ENCODE measurements around the gene ATP5PO. TPM values are rescaled to one million over a fixed set of nuclear protein-coding genes. Genes with fewer than 3 reads are reported as not detected.
"Not testable (repeated sequence)": the region's sequence is repeated elsewhere in the genome, so short reads cannot be mapped to it uniquely, and the experiment has no call there.

ATP5PO gene
- total RNA-seq, 2 experiments from 2014 or later: 208 to 210 TPM

DNA sequence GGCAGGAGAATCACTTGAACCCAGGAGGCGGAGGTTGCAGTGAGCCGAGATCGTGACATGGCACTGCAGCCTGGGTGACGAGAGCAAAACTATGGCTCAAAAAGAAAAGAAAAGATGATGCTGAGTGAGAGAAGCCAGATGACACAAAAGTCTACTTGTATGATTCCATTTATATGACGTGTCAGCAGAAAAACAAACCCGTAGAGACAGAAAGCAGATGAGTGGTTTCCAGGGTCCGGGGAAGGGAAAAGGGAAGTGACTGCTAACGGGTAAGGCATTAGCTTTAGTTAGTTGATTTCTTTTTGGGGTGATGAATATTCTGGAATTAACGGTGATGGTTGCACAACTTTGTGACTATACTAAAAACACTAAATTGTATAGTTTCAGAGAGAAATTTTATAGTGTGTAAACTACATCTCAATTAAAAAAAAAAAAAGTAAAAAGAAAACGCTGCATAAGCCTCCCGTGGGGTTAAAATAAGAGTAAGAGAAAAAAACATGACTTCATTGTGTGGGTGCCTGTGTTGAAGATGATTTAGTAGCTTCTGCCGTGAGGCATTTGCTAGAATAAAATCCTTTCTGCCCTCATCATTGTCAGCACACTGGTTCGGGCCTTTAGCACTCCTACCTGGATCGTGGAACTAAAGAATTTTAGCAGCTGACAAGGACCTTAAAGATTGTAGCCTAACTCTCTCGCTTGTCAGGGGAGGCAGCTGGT lies 24.7 kb upstream of the ATP5PO start:
- Mint-ChIP-seq H3K9me3 (peaks cover 11% of the 10 kb centered on the region), H3K27ac (peak overlapping the region; percentile 75), H3K4me1 (ENCODE audit: low read depth) (peaks cover 73% of the 10 kb centered on the region), H3K27me3 (no peaks in the 10 kb centered on the region), H3K36me3 (peaks cover 21% of the 10 kb centered on the region), H3K4me3 (no peak overlapping the region)
- ChIA-PET POLR2A (interaction anchor here (1.2 to 9.6 kb wide), 2 partner anchors 8 to 36 kb away, joined by 7 to 128 read pairs; no protein-coding TSS in a partner anchor), CTCF (interaction anchor here (4.3 kb wide), 1 partner anchor 16 kb away, joined by 38 read pairs; no protein-coding TSS in a partner anchor)
- intact Hi-C loops (cut with micrococcal nuclease): no loop called here
- DNase-seq: peak; percentile 46

DNA sequence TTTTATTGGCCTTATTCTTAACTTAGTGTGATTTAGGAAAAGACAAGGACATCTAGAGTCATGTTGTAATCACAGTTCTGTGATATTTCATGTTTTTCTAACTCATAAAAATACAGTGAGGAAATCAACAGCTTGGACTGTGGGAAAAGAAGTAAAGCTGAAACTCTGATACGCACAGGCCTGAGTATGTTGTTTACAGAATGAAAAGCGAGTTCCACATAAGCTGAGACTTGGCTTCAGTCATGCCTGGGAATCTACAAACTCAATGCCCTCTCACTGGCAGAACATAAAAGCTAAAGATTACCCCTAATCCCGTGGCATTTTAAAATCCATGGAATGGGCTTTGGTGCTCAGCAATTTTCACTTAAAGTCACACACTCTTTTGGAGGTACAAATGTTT lies 23.6 kb upstream of the ATP5PO start:
- intact Hi-C loops (cut with micrococcal nuclease): no loop called here
- ChIA-PET POLR2A (interaction anchor here (0.9 to 9.6 kb wide), 3 partner anchors 9 to 48 kb away, joined by 4 to 128 read pairs (median 20); no protein-coding TSS in a partner anchor), CTCF (interaction anchor here (1.4 to 4.3 kb wide), 4 partner anchors 8 to 409 kb away, joined by 4 to 38 read pairs (median 5); no protein-coding TSS in a partner anchor)
- Mint-ChIP-seq H3K27ac (peak overlapping the region; percentile 99), H3K36me3 (peaks cover 11% of the 10 kb centered on the region), H3K27me3 (no peaks in the 10 kb centered on the region), H3K4me3 (no peak overlapping the region), H3K4me1 (ENCODE audit: low read depth) (peaks cover 74% of the 10 kb centered on the region), H3K9me3 (peaks cover under 1% of the 10 kb centered on the region)
- no peak for DNase-seq

DNA sequence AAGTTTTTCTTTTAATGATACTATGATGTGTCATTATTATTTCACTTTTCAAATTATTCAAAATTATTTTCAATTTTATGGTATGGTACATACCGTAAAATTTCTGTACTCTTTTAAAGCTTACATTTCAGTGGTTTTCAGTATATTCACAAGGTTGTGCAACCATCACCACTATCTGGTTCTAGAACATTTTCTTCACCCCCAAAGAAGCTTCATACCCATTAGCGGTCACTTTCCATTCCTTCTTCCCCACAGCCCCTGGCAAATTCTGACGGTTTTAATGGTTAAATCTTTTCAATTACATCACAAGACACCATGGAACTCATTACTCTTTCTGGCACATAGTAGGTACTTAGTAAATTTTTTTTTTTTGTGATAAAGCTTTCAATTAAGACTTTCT lies 22.8 kb upstream of the ATP5PO start:
- H3K27me3 Mint-ChIP-seq: no peaks in the 10 kb centered on the region
- H3K27ac Mint-ChIP-seq: peak overlapping the region; percentile 99
- ChIA-PET CTCF (interaction anchor here (1.4 to 4.3 kb wide), 5 partner anchors 9 to 410 kb away, joined by 4 to 38 read pairs (median 6); no protein-coding TSS in a partner anchor), POLR2A (interaction anchor here (0.6 to 9.6 kb wide), 5 partner anchors 10 to 1084 kb away, joined by 3 to 128 read pairs (median 8); partner anchors contain the start of genes MRPS6 and SLC5A3)
- intact Hi-C loops (cut with micrococcal nuclease): no loop called here
- H3K36me3 Mint-ChIP-seq: peaks cover 7% of the 10 kb centered on the region
- H3K4me3 Mint-ChIP-seq: peak overlapping the region; percentile 26
- no peak for DNase-seq
- no peaks in the 10 kb centered on the region for H3K9me3 Mint-ChIP-seq
- peaks cover 74% of the 10 kb centered on the region for H3K4me1 Mint-ChIP-seq (ENCODE audit: low read depth)

DNA sequence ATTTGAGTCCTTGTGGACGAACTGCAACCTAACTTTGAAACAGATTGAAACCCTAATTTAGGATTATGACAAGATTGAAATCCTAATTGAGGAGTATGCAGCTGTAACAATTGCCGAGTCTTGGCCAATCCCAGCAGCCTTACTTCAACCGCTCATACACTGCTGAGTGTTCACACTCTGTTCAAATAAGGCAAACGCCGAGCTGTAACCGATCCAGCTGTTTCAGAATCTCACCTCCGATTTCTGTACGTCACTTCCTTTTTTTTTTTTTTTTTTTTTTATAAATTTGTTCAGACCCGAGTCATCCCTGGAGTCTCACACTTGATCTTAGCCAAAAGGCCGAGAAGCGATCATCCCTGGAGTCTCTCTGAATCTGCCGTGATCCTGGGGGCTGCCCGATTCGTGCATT lies 22.3 kb upstream of the ATP5PO start:
- POLR2A ChIA-PET: interaction anchor here (0.6 to 9.6 kb wide), 7 partner anchors 11 to 1084 kb away, joined by 3 to 128 read pairs (median 6); partner anchors contain the start of genes MRPS6 and SLC5A3
- Mint-ChIP-seq H3K4me1 (ENCODE audit: low read depth) (peaks cover 76% of the 10 kb centered on the region), H3K27ac (peak overlapping the region; percentile 99), H3K4me3 (peak overlapping the region; percentile 22), H3K27me3 (no peaks in the 10 kb centered on the region), H3K36me3 (peaks cover 11% of the 10 kb centered on the region), H3K9me3 (no peaks in the 10 kb centered on the region)
- CTCF ChIA-PET: interaction anchor here (1.9 to 4.3 kb wide), 4 partner anchors 10 to 410 kb away, joined by 4 to 38 read pairs (median 8); no protein-coding TSS in a partner anchor
- intact Hi-C loops (cut with micrococcal nuclease): no loop called here
- peak; percentile 73 for DNase-seq

DNA sequence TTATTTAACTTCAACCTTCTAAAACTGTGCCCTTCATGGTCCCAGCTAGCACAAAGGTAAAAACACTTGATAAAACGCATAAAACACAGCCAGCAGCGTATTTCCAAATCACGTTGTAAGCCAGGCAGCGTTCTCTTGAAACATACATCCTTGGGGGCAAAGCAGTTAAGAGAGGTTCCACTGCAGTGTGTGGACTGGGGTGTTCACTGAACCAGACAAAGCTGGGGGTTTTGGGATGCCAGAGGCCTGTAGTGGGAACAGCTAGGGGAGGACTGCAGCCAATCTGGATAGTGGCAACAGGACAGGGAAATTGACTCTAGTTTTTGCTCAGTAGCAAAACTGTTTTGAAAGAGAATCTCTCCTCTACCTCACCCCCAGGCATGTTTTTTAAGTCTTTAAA lies 21.5 kb upstream of the ATP5PO start:
- intact Hi-C loops (cut with micrococcal nuclease): no loop called here
- no peaks in the 10 kb centered on the region for H3K9me3 Mint-ChIP-seq
- no peaks in the 10 kb centered on the region for H3K27me3 Mint-ChIP-seq
- peaks cover 76% of the 10 kb centered on the region for H3K4me1 Mint-ChIP-seq (ENCODE audit: low read depth)
- DNase-seq: no peak
- peaks cover 17% of the 10 kb centered on the region for H3K36me3 Mint-ChIP-seq
- H3K27ac Mint-ChIP-seq: peak overlapping the region; percentile 99
- peak overlapping the region; percentile 50 for H3K4me3 Mint-ChIP-seq
- ChIA-PET CTCF (interaction anchor here (1.1 to 4.3 kb wide), 5 partner anchors 8 to 411 kb away, joined by 3 to 38 read pairs (median 4); no protein-coding TSS in a partner anchor), POLR2A (interaction anchor here (0.8 to 9.6 kb wide), 5 partner anchors 11 to 167 kb away, joined by 3 to 128 read pairs (median 8); partner anchors contain the start of genes MRPS6 and SLC5A3)

DNA sequence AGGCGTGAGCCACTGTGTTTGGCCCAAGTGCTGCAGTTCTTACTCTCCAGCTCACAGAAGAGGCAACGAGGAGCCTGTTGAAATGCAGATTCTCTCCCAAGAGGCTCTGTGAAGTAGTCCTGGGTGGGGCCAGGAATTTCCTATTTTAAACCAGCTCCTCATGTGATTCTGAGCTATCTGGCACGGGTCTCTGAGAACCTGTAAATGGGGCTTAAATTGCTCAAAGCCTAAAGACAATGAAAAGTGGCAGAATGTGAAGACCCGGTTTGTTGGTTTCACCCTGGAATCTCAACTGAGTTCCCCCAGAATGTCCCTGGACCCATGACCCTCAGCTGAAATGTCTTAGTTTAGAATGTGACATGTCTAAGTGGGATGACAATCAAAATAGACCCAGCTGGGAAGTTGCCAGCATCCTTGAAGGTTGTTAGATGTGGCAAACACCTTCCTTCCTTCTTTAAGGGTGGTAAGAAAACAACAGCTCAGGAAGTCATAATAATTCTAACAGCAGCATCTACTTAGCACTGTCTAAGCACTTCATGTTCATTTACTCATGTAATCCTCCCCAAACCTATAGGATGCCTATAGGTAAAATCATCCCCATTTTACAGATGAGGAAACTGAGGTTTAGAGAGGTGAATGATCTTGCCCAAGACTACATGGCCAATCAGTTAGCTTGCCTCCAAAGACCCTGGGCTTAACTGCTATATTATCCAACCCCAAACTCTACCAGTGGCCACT lies 20.9 kb upstream of the ATP5PO start:
- ChIA-PET CTCF (interaction anchor here (1.1 to 4.3 kb wide), 5 partner anchors 9 to 411 kb away, joined by 3 to 38 read pairs (median 4); no protein-coding TSS in a partner anchor), POLR2A (interaction anchor here (1.4 to 9.6 kb wide), 3 partner anchors 12 to 168 kb away, joined by 3 to 128 read pairs (median 20); no protein-coding TSS in a partner anchor)
- H3K4me3 Mint-ChIP-seq: peak overlapping the region; percentile 16
- H3K36me3 Mint-ChIP-seq: peaks cover 21% of the 10 kb centered on the region
- H3K27me3 Mint-ChIP-seq: no peaks in the 10 kb centered on the region
- H3K27ac Mint-ChIP-seq: peak overlapping the region; percentile 99
- H3K9me3 Mint-ChIP-seq: no peaks in the 10 kb centered on the region
- H3K4me1 Mint-ChIP-seq (ENCODE audit: low read depth): peaks cover 76% of the 10 kb centered on the region
- intact Hi-C loops (cut with micrococcal nuclease): loop anchor here (1.0 kb wide), 1 partner anchor 11 kb away; no protein-coding TSS in a partner anchor
- DNase-seq: peak; percentile 50

DNA sequence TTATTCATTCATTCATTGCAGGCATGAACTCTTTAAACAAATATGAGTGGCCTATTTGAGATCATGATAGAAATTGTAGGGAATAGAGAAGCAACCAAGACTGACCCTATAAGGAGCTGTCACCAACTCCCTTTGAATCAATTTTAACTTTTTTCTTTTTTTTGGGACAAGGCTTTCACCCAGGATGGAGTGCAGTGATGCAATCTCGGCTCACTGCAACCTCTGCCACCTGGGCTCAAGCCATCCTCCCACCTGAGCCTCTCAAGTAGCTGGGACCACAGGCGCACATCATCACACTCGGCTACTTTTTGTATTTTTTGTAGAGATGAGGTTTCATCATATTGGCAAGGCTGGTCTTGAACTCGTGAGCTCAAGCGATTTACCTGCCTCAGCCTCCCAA lies 17.1 kb upstream of the ATP5PO start:
- CTCF ChIA-PET: interaction anchor here (0.7 to 2.3 kb wide), 5 partner anchors 9 to 415 kb away, joined by 3 to 13 read pairs (median 4); no protein-coding TSS in a partner anchor
- peak overlapping the region; percentile 92 for H3K4me3 Mint-ChIP-seq
- peaks cover 2% of the 10 kb centered on the region for H3K9me3 Mint-ChIP-seq
- intact Hi-C loops (cut with micrococcal nuclease): loop anchor here (2.0 to 5.0 kb wide), 4 partner anchors 16 to 142 kb away; no protein-coding TSS in a partner anchor
- peaks cover 17% of the 10 kb centered on the region for H3K36me3 Mint-ChIP-seq
- peaks cover 48% of the 10 kb centered on the region for H3K4me1 Mint-ChIP-seq (ENCODE audit: low read depth)
- DNase-seq: no peak
- peak overlapping the region; percentile 99 for H3K27ac Mint-ChIP-seq
- no peaks in the 10 kb centered on the region for H3K27me3 Mint-ChIP-seq
- POLR2A ChIA-PET: interaction anchor here (0.6 to 9.6 kb wide), 5 partner anchors 9 to 175 kb away, joined by 3 to 128 read pairs (median 4); no protein-coding TSS in a partner anchor

DNA sequence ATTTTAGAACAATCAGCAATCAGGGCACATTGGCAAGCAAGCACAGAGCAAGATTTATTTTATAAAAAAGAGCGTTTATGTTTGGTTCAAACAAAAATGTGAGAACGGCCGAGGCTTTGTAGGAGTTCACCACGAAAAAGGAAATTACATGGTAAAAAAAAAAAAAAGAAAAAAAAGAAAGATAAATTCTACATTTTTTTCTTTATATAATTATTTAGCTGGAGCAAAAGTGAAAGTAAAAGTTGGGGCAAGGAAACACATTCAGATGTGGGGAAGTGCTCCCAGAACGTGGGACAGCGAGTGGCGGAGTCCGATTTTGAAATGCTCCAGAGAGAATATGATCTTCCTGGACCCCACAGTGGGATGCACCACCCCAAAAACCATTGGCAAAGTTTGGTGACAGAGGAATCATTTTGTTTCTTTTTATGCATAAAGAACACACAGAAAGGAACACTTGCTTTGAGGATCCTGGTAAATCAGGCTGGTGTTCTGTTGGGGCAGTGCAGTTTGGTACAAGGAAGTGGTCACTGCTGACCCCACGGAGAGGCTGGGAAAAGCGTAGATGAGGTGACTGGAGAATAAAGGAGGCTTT lies 16.3 kb upstream of the ATP5PO start:
- Mint-ChIP-seq H3K9me3 (peaks cover 2% of the 10 kb centered on the region), H3K27ac (peak overlapping the region; percentile 99), H3K4me3 (peak overlapping the region; percentile 92), H3K36me3 (peaks cover 17% of the 10 kb centered on the region), H3K4me1 (ENCODE audit: low read depth) (peaks cover 41% of the 10 kb centered on the region), H3K27me3 (no peaks in the 10 kb centered on the region)
- POLR2A ChIA-PET: interaction anchor here (0.9 to 9.6 kb wide), 7 partner anchors 17 to 176 kb away, joined by 3 to 128 read pairs (median 4); partner anchors contain the start of genes MRPS6 and SLC5A3
- CTCF ChIA-PET: interaction anchor here (0.9 to 2.3 kb wide), 6 partner anchors 17 to 145 kb away, joined by 3 to 7 read pairs (median 4); partner anchors contain the start of genes MRPS6 and SLC5A3
- DNase-seq: no peak
- intact Hi-C loops (cut with micrococcal nuclease): loop anchor here (2.0 to 5.0 kb wide), 4 partner anchors 17 to 143 kb away; no protein-coding TSS in a partner anchor

DNA sequence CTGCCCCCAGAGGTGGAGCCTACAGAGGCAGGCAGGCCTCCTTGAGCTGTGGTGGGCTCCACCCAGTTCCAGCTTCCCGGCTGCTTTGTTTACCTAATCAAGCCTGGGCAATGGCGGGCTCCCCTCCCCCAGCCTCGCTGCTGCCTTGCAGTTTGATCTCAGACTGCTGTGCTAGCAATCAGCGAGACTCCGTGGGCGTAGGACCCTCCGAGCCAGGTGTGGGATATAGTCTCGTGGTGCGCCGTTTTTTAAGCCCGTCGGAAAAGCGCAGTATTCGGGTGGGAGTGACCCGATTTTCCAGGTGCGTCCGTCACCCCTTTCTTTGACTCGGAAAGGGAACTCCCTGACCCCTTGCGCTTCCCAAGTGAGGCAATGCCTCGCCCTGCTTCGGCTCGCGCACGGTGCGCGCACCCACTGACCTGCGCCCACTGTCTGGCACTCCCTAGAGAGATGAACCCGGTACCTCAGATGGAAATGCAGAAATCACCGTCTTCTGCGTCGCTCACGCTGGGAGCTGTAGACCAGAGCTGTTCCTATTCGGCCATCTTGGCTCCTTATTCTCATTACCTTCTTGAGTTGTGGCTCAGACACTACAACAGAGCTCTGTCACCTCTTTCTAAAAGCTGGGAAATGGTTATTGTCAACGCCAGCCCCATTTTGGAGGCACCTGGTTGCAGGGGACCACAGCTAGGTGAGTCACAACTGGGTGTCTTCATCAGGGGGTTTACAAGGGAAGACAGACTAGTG lies 15.6 kb upstream of the ATP5PO start:
- intact Hi-C loops (cut with micrococcal nuclease): loop anchor here (5.0 kb wide), 1 partner anchor 91 kb away; no protein-coding TSS in a partner anchor
- ChIA-PET POLR2A (interaction anchor here (0.9 to 9.6 kb wide), 6 partner anchors 16 to 142 kb away, joined by 3 to 128 read pairs (median 4); partner anchors contain the start of genes MRPS6 and SLC5A3), CTCF (interaction anchor here (0.9 to 2.3 kb wide), 6 partner anchors 17 to 146 kb away, joined by 3 to 7 read pairs (median 4); partner anchors contain the start of genes MRPS6 and SLC5A3)

DNA sequence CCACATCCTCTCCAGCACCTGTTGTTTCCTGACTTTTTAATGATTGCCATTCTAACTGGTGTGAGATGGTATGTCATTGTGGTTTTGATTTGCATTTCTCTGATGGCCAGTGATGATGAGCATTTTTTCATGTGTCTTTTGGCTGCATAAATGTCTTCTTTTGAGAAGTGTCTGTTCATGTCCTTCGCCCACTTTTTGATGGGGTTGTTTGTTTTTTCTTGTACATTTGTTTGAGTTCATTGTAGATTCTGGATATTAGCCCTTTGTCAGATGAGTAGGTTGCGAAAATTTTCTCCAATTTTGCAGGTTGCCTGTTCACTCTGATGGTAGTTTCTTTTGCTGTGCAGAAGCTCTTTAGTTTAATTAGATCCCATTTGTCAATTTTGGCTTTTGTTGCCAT lies 10.6 kb upstream of the ATP5PO start:
- DNase-seq; intact Hi-C loops (cut with micrococcal nuclease); POLR2A ChIA-PET; H3K27ac Mint-ChIP-seq; H3K4me3 Mint-ChIP-seq; H3K36me3 Mint-ChIP-seq; H3K9me3 Mint-ChIP-seq; CTCF ChIA-PET; H3K27me3 Mint-ChIP-seq: not testable (repeated sequence)
- peaks cover 11% of the 10 kb centered on the region for H3K4me1 Mint-ChIP-seq (ENCODE audit: low read depth)

More for the DNA sequence above, 15.6 kb upstream of the ATP5PO start:
- peak; percentile 82 for DNase-seq
- H3K9me3 Mint-ChIP-seq, H3K27me3 Mint-ChIP-seq: not testable (repeated sequence)
- H3K27ac Mint-ChIP-seq: peak overlapping the region; percentile 99
- H3K4me1 Mint-ChIP-seq (ENCODE audit: low read depth): peaks cover 35% of the 10 kb centered on the region
- peak overlapping the region; percentile 92 for H3K4me3 Mint-ChIP-seq
- peaks cover 15% of the 10 kb centered on the region for H3K36me3 Mint-ChIP-seq

Data from activated CD4-positive, alpha-beta memory T cell treated with anti-CD3 and anti-CD28 coated beads for 36 hours (primary cell).